GM12875 (cell line): ENCODE measurements around the gene RGS7.

Experiments
- H3K4me3 ChIP-seq: one replicate; pipeline ENCODE4 v1.5.1; 2011; ENCODE audit warnings: low read depth, low read length, control low read depth
- CTCF ChIP-seq: IDR thresholded peaks from 2 replicates; pipeline ENCODE4 v1.5.1; 2011; ENCODE audit warnings: low read depth, mild to moderate bottlenecking, control low read depth, inconsistent platforms, low read length, moderate library complexity, borderline replicate concordance; ENCODE audit not compliant: insufficient read depth

RGS7 gene

GRCh38 chr1:241130881-241131280 lies 226.1 kb downstream of the RGS7 start:
- no peak overlapping the region for H3K4me3 ChIP-seq
- TF ChIP-seq CTCF: no peak

- TF ChIP-seq CTCF: no peak
- no peak overlapping the region for H3K4me3 ChIP-seq
Observed at GRCh38 chr1:241129207-241129960, 227.6 kb downstream of the RGS7 start.

GRCh38 chr1:241125286-241125685 lies 231.7 kb downstream of the RGS7 start:
- TF ChIP-seq CTCF: no peak

GRCh38 chr1:241118049-241118448 lies 239.0 kb downstream of the RGS7 start:
- H3K4me3 ChIP-seq: no peak overlapping the region
- no peak for TF ChIP-seq CTCF

More at GRCh38 chr1:241125286-241125685, 231.7 kb downstream of the RGS7 start:
- H3K4me3 ChIP-seq: no peak overlapping the region

GRCh38 chr1:241115784-241116183 lies 241.2 kb downstream of the RGS7 start:
- no peak overlapping the region for H3K4me3 ChIP-seq
- no peak for TF ChIP-seq CTCF

GRCh38 chr1:241114699-241115233 lies 242.2 kb downstream of the RGS7 start:
- H3K4me3 ChIP-seq: no peak overlapping the region
- TF ChIP-seq CTCF: no peak

- H3K4me3 ChIP-seq: no peak overlapping the region
- no peak for TF ChIP-seq CTCF
Observed at GRCh38 chr1:241113557-241113956, 243.4 kb downstream of the RGS7 start.
